Neural crest cell (in vitro differentiated cells): ENCODE results near the gene GPR21. TPM values are rescaled to one million over a fixed set of nuclear protein-coding genes. Genes with fewer than 3 reads are reported as not detected.

Source experiments
- DNase-seq: peaks from one replicate; pipeline ENCODE4 v3.0.0; 2021; ENCODE audit warnings: low read depth, mixed read lengths, low spot score
- H3K27ac Mint-ChIP-seq: one replicate; pipeline ENCODE4 v1.8.0; 2021; ENCODE audit warnings: mild to moderate bottlenecking, mixed read lengths; ENCODE audit not compliant: unreplicated experiment
- H3K27me3 Mint-ChIP-seq: 2 replicates; pipeline ENCODE4 v1.8.0; 2021; ENCODE audit warnings: low read depth, mild to moderate bottlenecking, mixed read lengths
- H3K36me3 Mint-ChIP-seq: 2 replicates; pipeline ENCODE4 v1.8.0; 2021; ENCODE audit warnings: low read depth, mild to moderate bottlenecking, mixed read lengths
- H3K4me1 Mint-ChIP-seq: 2 replicates; pipeline ENCODE4 v1.8.0; 2021; ENCODE audit warnings: mixed read lengths
- H3K4me3 Mint-ChIP-seq: one replicate; pipeline ENCODE4 v1.8.0; 2021; ENCODE audit warnings: mild to moderate bottlenecking, mixed read lengths
- H3K9me3 Mint-ChIP-seq: 2 replicates; pipeline ENCODE4 v1.8.0; 2021; ENCODE audit warnings: mixed read lengths
- total RNA-seq: library from RNA; stranded (reverse); gene quantifications from 2 replicates; pipeline ENCODE4 v1.2.1, GENCODE V29; 2021
- TF ChIP-seq, protein P1 (sequence below): fragments of 200-600 bp; sonication (generic); conservative IDR thresholded peaks from 2 replicates; pipeline ENCODE4 v1.5.0; 2021; ENCODE audit warnings: antibody characterized with exemption, mild to moderate bottlenecking

GPR21 gene
- total RNA-seq, 1 donor from 2014 or later = 1.0 TPM

DNA sequence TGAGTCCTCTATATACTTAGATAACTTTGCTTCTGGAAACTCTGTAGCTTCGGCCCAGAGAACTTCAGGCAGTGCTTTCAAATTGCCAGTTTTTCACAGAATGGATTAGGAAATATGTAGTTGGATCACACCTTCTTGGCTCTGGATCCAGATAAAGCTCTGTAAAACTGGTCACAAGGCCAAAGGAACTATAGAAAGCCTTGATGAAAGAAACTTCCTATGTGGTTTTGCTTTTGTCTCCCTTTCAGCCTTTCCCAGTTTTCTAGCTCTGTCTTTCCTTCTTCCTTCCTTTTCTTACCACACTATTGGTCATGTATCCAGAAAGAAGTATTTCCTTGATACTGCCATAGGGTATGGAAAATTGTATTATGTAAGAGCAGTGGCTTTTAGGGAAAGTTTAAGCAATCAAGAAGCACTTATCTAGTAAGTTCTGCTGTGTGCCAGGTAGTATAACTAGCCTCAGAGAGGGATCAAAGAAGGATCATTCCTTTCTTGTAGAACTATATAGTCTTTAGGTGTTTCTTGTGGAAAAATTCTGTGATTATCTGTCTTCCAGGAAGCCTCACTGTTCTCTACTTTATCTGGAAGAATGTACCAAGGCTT lies 6.3 kb downstream of the GPR21 start:
- Mint-ChIP-seq H3K9me3 (peaks cover 4% of the 10 kb centered on the region), H3K36me3 (peaks cover 22% of the 10 kb centered on the region), H3K4me3 (no peak overlapping the region), H3K27me3 (no peaks in the 10 kb centered on the region), H3K27ac (no peak overlapping the region), H3K4me1 (peaks cover 4% of the 10 kb centered on the region)
- no peak for DNase-seq
- TF ChIP-seq, protein P1, sequence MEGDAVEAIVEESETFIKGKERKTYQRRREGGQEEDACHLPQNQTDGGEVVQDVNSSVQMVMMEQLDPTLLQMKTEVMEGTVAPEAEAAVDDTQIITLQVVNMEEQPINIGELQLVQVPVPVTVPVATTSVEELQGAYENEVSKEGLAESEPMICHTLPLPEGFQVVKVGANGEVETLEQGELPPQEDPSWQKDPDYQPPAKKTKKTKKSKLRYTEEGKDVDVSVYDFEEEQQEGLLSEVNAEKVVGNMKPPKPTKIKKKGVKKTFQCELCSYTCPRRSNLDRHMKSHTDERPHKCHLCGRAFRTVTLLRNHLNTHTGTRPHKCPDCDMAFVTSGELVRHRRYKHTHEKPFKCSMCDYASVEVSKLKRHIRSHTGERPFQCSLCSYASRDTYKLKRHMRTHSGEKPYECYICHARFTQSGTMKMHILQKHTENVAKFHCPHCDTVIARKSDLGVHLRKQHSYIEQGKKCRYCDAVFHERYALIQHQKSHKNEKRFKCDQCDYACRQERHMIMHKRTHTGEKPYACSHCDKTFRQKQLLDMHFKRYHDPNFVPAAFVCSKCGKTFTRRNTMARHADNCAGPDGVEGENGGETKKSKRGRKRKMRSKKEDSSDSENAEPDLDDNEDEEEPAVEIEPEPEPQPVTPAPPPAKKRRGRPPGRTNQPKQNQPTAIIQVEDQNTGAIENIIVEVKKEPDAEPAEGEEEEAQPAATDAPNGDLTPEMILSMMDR = no peak

DNA sequence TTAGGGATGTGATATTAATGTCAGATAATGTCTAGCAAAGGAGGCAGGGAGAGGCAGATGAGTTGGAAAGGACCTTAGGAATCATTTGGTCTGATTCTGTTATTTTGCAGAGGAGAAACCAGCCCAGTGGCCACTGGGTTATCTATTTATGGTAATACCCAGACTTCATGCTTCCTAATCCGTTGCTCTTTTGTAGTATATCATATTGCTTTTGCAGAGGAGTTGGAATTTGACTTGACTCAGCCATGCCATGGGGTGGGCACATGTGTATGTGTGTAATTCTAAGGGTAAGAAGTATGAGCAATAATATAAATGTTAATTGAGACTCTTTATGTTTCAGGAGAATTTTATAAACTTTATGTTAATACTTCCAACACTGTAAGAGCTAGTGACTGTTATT lies 7.3 kb downstream of the GPR21 start:
- H3K27ac Mint-ChIP-seq = no peak overlapping the region
- no peak overlapping the region for H3K4me3 Mint-ChIP-seq
- TF ChIP-seq, protein P1 = no peak
- H3K36me3 Mint-ChIP-seq = peaks cover 22% of the 10 kb centered on the region
- no peaks in the 10 kb centered on the region for H3K4me1 Mint-ChIP-seq
- no peaks in the 10 kb centered on the region for H3K27me3 Mint-ChIP-seq
- H3K9me3 Mint-ChIP-seq = peaks cover 4% of the 10 kb centered on the region
- no peak for DNase-seq

DNA sequence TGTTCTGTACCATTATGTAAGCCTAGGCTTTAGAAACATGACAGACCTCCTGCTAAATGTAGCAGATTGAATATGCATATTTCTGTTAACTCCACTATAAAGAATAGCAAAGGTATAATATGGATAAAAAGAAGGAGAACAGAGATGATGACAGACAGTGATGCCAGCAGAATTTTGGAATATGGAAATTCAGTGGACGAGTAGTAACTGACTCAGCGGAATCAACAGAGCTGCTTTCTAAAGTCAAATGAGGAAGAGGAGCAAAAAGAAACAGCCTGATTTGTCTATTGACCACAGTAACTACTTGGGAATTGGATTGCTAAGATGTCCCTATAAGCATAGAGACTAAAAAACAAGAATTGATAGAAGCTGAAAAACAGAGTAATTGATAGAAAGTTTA lies 8.0 kb downstream of the GPR21 start:
- H3K4me1 Mint-ChIP-seq = no peaks in the 10 kb centered on the region
- H3K9me3 Mint-ChIP-seq = peaks cover 4% of the 10 kb centered on the region
- DNase-seq = no peak
- H3K27ac Mint-ChIP-seq = no peak overlapping the region
- no peaks in the 10 kb centered on the region for H3K27me3 Mint-ChIP-seq
- peaks cover 22% of the 10 kb centered on the region for H3K36me3 Mint-ChIP-seq
- H3K4me3 Mint-ChIP-seq = no peak overlapping the region
- TF ChIP-seq, protein P1 = no peak

DNA sequence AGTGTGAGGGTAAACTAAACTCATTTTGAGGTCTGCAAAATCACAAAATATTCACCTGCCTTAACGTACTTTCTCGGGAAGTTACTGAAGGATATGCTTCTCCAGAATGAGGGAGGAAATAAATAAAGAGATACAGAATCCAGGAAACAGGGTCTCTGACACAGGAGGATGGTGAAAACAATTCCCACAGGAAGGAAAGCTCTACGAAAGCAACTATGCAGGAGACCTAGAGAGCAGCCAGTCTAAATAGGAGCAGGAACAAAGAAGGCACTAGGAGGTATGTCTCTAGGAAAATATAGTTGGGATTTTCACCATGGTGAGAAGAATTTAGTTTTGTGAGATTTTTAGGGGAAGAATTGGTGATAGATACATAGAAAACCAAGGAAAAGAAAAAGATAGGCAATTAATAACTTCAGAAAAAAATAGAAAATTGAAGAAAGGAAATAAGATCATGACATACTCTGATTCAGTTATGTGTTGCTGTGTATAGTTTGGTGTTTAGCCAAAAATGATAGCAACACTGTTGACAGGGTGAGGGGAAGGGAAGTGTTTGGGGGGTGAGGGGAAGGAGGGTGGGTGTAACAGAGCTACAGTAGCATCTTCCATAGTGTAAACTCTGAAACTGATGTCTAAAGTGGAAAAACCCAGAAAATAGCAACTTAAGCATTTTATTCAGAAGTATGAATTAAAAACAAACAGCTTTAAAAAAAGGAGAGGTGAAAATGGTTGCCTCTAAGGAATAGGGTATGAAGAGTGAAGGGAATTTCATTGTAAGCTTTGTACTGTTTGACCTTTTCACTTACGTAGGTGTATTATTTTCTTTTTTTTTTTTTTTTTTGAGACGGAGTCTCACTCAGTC lies 9.8 kb downstream of the GPR21 start:
- Mint-ChIP-seq H3K27ac (no peak overlapping the region), H3K9me3 (peaks cover 4% of the 10 kb centered on the region), H3K36me3 (peaks cover 22% of the 10 kb centered on the region), H3K4me1 (no peaks in the 10 kb centered on the region), H3K27me3 (no peaks in the 10 kb centered on the region), H3K4me3 (no peak overlapping the region)
- no peak for DNase-seq
- TF ChIP-seq, protein P1 = no peak

DNA sequence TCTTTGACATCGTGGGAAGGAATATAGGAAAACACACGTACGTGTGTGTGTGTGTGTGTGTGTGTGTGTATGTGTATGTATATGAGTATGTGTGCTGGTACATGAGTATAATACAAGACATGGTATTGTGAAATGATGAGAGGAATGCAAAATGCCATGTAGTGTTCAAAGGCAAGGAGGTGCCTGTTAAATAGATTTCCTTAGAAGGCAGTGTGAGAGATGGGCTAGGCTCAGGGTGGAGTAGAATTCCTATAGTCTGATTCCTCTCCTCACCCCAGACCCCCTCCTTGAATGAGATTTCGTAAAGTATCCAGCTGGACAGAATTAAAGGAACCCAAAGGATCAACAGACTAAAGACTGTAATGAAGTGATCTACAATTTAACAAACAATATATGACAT lies 11.1 kb downstream of the GPR21 start:
- Mint-ChIP-seq H3K27ac (no peak overlapping the region), H3K4me1 (no peaks in the 10 kb centered on the region), H3K36me3 (peaks cover 22% of the 10 kb centered on the region), H3K9me3 (peaks cover 4% of the 10 kb centered on the region), H3K27me3 (no peaks in the 10 kb centered on the region), H3K4me3 (no peak overlapping the region)
- TF ChIP-seq, protein P1 = no peak
- DNase-seq = no peak
